Panc1 (cell line): Measurements from ENCODE around the gene FBLN7. TPM values are rescaled to one million over a fixed set of nuclear protein-coding genes. Genes with fewer than 3 reads are reported as not detected.
"Not testable (repeated sequence)": the region's sequence is repeated elsewhere in the genome, so short reads cannot be mapped to it uniquely, and the experiment has no call there.

Experiments used
- ATAC-seq: fragments of 200-7000 bp; cut with Tn5 transposase; 2 replicates; pipeline ENCODE4 v1.9.1; 2020; ENCODE audit warnings: mild to moderate bottlenecking, moderate library complexity
- BruUV-seq: library from RNA; stranded (reverse); fragments of 400-500 nt; replicated peaks from 2 replicates; lab custom pipeline; 2021; lab: Mats Ljungman, UMichigan
- CTCF ChIA-PET: fragments of 300-600 bp; sonication (Branson Sonifier 250); formaldehyde crosslinking; loops from one replicate; lab custom pipeline; 2022; ENCODE audit warnings: antibody characterized with exemption; lab: Charles Lee
- POLR2A ChIA-PET: fragments of 300-600 bp; sonication (Branson Sonifier 250); formaldehyde crosslinking; loops from one replicate; lab custom pipeline; 2022; ENCODE audit warnings: antibody characterized with exemption; lab: Charles Lee
- DNase-seq: peaks from one replicate; pipeline ENCODE4 v3.0.0-alpha.2; 2010; ENCODE audit warnings: low read depth, low spot score
- H3K27ac ChIP-seq: 2 replicates; pipeline ENCODE4 v1.5.1; 2011; ENCODE audit warnings: mild to moderate bottlenecking, low read length, inconsistent platforms
- H3K27me3 ChIP-seq: fragments of 200-500 bp; sonication (Bioruptor generic); 2 replicates; pipeline ENCODE4 v1.6.0; 2014; ENCODE audit warnings: low read length, inconsistent platforms; ENCODE audit not compliant: control insufficient read depth, insufficient read depth
- H3K36me3 ChIP-seq: fragments of 200-500 bp; sonication (Bioruptor generic); 2 replicates; pipeline ENCODE4 v1.5.1; 2014; ENCODE audit warnings: inconsistent platforms, mild to moderate bottlenecking, low read length, moderate library complexity; ENCODE audit not compliant: control insufficient read depth, insufficient read depth
- H3K4me1 ChIP-seq: 2 replicates; pipeline ENCODE4 v1.5.1; 2011; ENCODE audit warnings: inconsistent platforms, mild to moderate bottlenecking, low read length, moderate library complexity; ENCODE audit not compliant: control insufficient read depth, insufficient read depth
- H3K4me3 ChIP-seq, 2 experiments: 2 replicates each; pipeline ENCODE4 v1.5.1; 2011 to 2012; ENCODE audit warnings: low read depth in 2 of 2, low read length in 2 of 2, mild to moderate bottlenecking in 2 of 2, inconsistent platforms in 1 of 2, moderate library complexity in 1 of 2
- H3K9me3 ChIP-seq: fragments of 200-500 bp; sonication (Bioruptor generic); 2 replicates; pipeline ENCODE4 v1.5.1; 2014; ENCODE audit warnings: low read depth, mild to moderate bottlenecking, inconsistent platforms, low read length, moderate library complexity; ENCODE audit not compliant: control insufficient read depth, insufficient read depth
- CTCF ChIP-seq: fragments of 450-650 bp; IDR thresholded peaks from 2 replicates; pipeline ENCODE4 v1.5.1; 2017; ENCODE audit warnings: mild to moderate bottlenecking
- POLR2AphosphoS5 ChIP-seq: IDR thresholded peaks from 2 replicates; pipeline ENCODE4 v1.6.1; 2012; ENCODE audit warnings: mild to moderate bottlenecking, low read depth, low read length, moderate library complexity
- REST ChIP-seq, 2 experiments: IDR thresholded peaks; 2 replicates each; pipeline ENCODE4 v1.6.1; 2011 to 2012; ENCODE audit warnings: low read depth in 2 of 2, control low read depth in 1 of 2, low read length in 1 of 2, mild to moderate bottlenecking in 1 of 2, moderate library complexity in 1 of 2; ENCODE audit not compliant: insufficient read depth in 1 of 2
- SIN3A ChIP-seq: IDR thresholded peaks from 2 replicates; pipeline ENCODE4 v1.6.1; 2012; ENCODE audit warnings: low read depth, mild to moderate bottlenecking, low read length, moderate library complexity, borderline replicate concordance; ENCODE audit not compliant: insufficient read depth
- TCF7L2 ChIP-seq: IDR thresholded peaks from 2 replicates; pipeline ENCODE4 v1.6.1; 2011; ENCODE audit warnings: mild to moderate bottlenecking, low read depth, low read length, inconsistent platforms
- in situ Hi-C: cut with HindIII; loops from 2 replicates; pipeline ENCODE4 v1.10.0; 2016; ENCODE audit warnings: low sequenced_read_pairs, low pct_unique_long_range_greater_than_20kb
- intact Hi-C: fragments of 100-400 bp; cut with micrococcal nuclease; formaldehyde crosslinking; loops from one replicate; pipeline ENCODE4 v1.10.0; 2022; ENCODE audit not compliant: unreplicated experiment
- total RNA-seq: library from RNA; stranded (reverse); gene quantifications from one replicate; pipeline ENCODE4 v1.2.1, GENCODE V29; 2021; ENCODE audit not compliant: unreplicated experiment

The FBLN7 gene
- total RNA-seq, 1 experiment from 2014 or later: 0.95 TPM

GRCh38 chr2:112136096-112136495 is 2.1 kb upstream of the FBLN7 start:
- ATAC-seq: no peak
- TF ChIP-seq SIN3A (no peak), TCF7L2 (no peak), REST (IDR thresholded peaks at IDR 0.05; ENCODE audit: insufficient read depth in 1 of 2, low read depth in 2 of 2, low read length in 1 of 2) (no peak), POLR2AphosphoS5 (no peak), CTCF (no peak)
- BruUV-seq: no TSS peak
- peaks cover 3% of the 10 kb centered on the region; the same call in 1 of the 2 replicates for H3K4me1 ChIP-seq
- H3K27ac ChIP-seq: no peak overlapping the region
- H3K27me3 ChIP-seq: no peaks in the 10 kb centered on the region
- no peaks in the 10 kb centered on the region for H3K9me3 ChIP-seq
- in situ Hi-C loops (no loop called here), intact Hi-C loops (no loop called here)
- no peaks in the 10 kb centered on the region for H3K36me3 ChIP-seq
- ChIA-PET CTCF (no interaction called here), POLR2A (no interaction called here)
- H3K4me3 ChIP-seq: no peak overlapping the region
- DNase-seq: no peak

GRCh38 chr2:112137516-112138158 is 548 bp upstream of the FBLN7 start:
- CTCF ChIA-PET: interaction anchor here (0.6 kb wide), 1 partner anchor 333 kb away, joined by 5 read pairs; no protein-coding TSS in a partner anchor
- Histone ChIP-seq H3K27ac (no peak overlapping the region), H3K27me3 (no peaks in the 10 kb centered on the region), H3K4me3 (peak overlapping the region; percentile 42 to 48), H3K36me3 (no peaks in the 10 kb centered on the region), H3K9me3 (no peaks in the 10 kb centered on the region), H3K4me1 (peaks cover 3% of the 10 kb centered on the region; the same call in 1 of the 2 replicates)
- TF ChIP-seq TCF7L2: no peak
- TF ChIP-seq POLR2AphosphoS5: no peak
- no peak for TF ChIP-seq CTCF
- TF ChIP-seq SIN3A: no peak
- TF ChIP-seq REST (IDR thresholded peaks at IDR 0.05; ENCODE audit: insufficient read depth in 1 of 2, low read depth in 2 of 2, low read length in 1 of 2): no peak
- DNase-seq (no peak), ATAC-seq (peak; percentile 49)
- no TSS peak for BruUV-seq
- intact Hi-C loops: no loop called here
- in situ Hi-C loops: no loop called here
- POLR2A ChIA-PET: no interaction called here

GRCh38 chr2:112139033-112139614 is 939 bp downstream of the FBLN7 start:
- H3K9me3 ChIP-seq, in situ Hi-C loops, DNase-seq, H3K4me1 ChIP-seq, CTCF ChIA-PET, POLR2A ChIA-PET, ATAC-seq, BruUV-seq, H3K27ac ChIP-seq, intact Hi-C loops, H3K27me3 ChIP-seq, H3K36me3 ChIP-seq: not testable (repeated sequence)
- peak overlapping the region; percentile 42 to 48 for H3K4me3 ChIP-seq
